Activated CD4-positive, alpha-beta T cell treated with anti-CD3 and anti-CD28 coated beads, Interleukin-2, Interleukin-6, amounts not matched to agents 100 ng/mL and 50 ng/mL, durations not matched to agents 16 hours and 8 hours (primary cell): ENCODE data around the gene POLDIP2.
A peak's percentile ranks its signal among the peaks of the same experiment; 100 is the strongest.

Source experiments
- DNase-seq: peaks from one replicate; pipeline ENCODE4 v3.0.0-alpha.2; 2020

Gene POLDIP2, protein sequence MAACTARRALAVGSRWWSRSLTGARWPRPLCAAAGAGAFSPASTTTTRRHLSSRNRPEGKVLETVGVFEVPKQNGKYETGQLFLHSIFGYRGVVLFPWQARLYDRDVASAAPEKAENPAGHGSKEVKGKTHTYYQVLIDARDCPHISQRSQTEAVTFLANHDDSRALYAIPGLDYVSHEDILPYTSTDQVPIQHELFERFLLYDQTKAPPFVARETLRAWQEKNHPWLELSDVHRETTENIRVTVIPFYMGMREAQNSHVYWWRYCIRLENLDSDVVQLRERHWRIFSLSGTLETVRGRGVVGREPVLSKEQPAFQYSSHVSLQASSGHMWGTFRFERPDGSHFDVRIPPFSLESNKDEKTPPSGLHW

DNA sequence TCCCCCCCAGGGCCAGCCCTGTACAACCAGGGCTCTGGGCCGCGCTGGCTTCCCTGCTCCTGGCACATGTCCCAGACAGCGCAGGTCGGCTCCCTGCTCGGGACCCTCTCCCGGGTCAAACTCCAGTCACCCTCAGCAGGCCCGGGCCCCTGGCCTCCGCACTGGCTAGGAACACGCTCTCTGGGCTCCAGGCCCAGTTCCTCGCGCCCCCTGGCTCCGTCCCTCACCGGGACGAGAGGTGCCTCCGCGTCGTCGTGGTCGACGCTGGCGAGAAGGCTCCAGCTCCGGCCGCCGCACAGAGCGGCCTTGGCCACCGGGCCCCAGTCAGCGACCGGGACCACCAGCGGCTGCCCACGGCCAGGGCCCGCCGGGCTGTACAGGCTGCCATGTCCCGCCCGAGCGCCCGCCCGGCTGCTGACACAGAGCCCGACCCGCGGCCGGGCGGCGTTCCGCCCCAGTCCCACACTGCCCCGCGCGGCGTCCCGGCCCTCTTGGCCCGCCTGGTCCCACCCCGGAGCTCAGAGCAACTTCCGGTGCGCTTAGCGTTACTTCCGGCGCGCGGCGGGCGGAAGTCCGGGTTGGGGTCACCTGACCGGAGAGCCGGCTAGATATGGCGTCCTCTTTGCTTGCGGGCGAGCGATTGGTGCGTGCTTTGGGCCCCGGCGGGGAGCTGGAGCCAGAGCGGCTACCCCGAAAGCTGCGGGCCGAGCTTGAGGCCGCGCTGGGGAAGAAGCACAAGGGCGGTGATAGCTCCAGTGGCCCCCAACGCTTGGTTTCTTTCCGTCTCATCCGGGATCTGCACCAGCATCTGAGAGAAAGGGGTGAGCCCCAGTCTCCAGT is at the start of gene POLDIP2:
Gene POLDIP2 (minus strand): TSS at position 467 of the 840 bp plus-strand sequence. CDS start 79 bp downstream, at position 388.
- peak; percentile 98 for DNase-seq

DNA sequence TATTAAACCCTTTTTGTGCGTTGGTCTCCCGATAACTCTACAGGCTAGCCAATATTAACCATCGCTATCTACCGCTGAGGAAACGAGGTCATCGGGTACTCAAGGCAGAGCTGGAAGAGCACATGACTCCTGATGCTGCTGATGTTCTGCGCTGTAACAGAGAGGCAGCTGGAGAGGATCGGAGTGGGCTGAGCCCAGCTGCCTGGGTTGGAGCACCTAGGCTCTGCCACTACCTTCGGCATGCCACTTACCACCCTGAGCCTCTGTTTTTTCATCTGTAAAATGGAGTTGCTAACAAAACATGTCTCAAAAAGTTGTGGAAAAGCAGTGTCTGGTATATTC is 49.1 kb upstream of the POLDIP2 start:
- DNase-seq, result no peak

DNA sequence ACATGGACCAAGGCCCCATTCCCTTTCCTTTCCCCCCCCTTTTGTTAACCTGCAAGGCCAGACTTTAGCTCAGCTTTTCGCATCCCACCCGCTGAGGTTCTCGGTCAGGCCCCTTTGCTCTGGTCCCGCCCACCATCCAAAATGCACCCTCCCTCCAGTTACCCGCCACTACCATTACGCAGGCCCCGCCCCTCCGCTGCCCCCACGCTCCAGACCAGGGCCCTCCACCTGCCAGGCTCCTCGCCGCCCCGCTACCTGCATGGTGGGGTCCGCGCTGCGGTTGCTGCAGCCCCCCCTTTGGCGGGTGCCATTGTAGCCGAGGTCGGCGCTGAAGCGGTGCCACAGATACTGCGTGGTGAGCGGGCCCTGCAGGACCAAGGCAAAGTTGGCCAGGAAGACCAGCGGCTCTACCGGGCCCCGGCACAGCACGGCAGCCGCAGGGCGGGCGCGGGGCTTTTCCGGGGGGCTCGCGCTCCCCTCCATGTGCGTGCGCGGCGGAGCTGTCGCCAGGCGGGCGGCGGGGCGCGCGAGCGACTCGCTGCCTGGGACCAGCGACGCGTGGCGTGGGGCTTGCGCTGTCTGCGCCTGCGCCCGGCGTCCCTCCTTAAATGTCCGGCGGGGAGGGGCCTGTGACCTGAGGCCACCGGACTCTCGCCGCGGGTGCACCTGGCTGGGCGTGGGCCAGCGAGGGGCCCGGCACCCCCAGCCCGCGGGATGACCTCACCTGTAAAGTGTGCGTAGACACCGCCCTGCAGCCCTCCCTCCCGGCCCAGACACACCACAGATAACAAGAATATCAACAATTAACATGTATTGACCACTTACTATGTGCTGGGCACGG is 48.5 kb upstream of the POLDIP2 start, which contains the start of gene SLC46A1:
Gene SLC46A1 (minus strand): TSS at position 581 of the 841 bp plus-strand sequence. CDS start 98 bp downstream, at position 483.
- peak; percentile 67 for DNase-seq

DNA sequence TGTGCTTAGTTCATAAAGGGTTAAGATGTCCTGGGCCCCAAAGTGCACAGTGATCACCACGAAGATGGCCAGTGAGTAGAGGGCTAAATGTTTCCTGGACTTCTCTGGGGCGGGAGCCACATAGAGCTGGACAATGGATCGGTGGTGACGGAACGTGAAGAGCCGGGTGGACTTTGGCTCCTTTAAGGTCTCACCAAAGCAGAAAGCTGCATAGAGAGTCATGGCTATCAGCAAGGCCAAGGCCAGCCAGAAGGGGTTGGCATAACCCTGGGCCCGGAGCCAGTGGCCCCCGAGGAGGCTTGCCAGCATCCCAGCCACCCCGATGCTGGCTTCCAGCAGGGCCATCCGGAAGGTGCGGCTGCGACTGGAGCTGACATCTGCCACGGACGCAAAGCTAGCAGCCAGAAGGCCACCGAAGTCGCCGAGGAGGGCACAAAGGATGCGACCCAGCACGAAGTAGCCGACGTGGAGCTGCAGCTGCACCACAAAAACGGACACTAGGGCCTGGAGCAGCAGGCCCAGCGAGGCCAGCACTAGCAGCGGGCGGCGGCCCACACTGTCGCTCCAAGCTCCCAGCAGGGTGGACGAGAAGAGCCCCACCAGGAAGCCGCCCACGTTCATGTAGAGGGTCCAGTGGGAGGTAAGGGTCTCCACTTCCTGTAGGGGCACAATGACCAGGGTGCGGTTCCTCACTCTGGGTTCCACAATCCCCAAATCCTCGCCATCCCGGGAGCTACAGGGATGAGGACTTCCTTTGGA is 47.7 kb upstream of the POLDIP2 start:
- no peak for DNase-seq

DNA sequence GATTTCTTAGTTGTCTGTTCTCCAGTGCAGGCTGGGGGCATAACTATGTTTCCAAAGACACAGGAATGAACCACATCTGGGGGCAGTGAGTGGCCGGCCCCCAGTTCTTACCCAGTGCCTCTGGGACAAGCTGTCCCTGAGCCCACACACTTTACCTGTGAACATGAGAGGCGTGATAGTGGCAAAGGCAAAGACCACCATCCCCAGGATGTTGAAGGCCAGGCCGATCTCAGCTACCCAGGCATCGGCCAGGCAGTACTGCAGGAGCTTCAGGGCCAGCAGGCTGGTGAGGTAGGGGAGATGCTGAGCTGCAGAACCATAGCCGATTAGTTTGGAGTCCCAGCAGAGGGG is 47.1 kb upstream of the POLDIP2 start:
- DNase-seq, result no peak

DNA sequence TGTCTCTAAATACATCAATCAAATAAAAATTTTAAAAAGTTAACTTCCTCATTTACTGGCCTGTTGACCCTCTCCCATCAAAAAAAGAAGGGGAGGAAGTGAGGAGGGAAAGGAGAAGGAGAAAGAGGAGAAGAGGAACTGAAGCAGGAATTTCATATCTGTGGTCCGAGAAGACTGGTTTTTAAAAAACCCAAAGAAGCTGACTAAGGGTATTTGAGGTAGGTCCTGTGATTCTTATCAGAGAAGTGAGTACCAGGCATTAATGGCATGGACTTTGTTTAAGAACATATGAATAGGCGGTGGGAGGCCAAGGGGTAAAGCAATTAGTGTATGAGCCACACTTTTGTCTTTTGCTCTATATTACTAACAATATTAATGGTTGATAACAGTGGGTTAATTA is 46.7 kb upstream of the POLDIP2 start:
- DNase-seq, result no peak

DNA sequence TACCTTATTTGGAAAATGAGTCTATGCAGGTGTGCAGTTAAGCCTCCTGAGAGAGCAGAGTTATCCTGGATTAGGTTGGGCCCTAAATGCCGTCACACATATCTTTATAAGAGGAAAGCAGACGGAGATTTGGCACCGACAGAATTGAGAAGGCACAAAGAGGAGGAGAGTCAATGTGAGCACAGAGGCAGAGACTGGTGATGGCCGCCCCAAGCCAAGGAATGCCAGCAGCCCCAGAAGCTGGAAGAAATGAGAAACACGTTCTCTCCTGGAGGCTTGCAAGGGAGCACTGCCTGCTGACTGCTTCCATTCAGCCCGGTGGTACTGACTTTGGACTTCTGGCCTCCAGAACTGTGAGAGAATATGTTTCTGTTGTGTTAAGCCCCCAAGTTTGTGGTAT is 45.5 kb upstream of the POLDIP2 start:
- no peak for DNase-seq

DNA sequence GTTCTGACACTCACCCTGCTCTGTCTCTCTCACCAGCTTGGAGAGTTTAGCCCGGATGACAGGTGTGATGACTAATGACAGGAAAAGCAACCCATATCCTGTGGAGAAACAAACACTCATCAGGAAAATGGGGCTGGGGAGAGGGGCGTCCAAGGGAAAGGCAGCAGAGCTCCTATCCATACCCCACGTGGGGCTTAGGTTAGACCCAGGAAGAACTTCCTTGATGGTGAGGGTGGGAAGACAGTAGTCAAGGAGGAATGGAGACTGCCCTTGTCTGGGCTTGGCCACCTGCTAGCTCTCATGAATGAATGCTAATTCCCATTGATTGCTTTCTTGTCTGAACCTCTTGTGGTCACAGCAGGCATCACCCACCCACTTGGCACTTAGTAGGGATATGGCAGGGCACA is 44.9 kb upstream of the POLDIP2 start:
- DNase-seq, result no peak

DNA sequence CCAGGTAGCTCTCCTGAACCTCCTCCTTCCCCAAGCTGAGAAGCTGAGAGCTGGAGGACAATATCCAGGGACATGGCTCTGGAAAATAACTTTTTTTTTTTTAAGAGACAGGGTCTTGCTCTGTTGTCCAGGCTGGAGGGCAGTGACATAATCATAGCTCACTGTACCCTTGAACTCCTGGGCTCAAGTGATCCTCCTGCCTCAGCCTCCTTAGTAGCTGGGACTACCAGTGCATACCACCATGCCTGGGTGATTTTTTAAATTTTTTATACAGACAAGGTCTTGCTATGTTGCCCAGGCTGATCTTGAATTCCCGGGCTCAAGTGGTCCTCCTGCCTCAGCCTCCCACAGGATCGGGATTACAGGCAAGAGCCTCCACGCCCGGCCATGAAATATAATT is 42.5 kb upstream of the POLDIP2 start:
- DNase-seq, result no peak

DNA sequence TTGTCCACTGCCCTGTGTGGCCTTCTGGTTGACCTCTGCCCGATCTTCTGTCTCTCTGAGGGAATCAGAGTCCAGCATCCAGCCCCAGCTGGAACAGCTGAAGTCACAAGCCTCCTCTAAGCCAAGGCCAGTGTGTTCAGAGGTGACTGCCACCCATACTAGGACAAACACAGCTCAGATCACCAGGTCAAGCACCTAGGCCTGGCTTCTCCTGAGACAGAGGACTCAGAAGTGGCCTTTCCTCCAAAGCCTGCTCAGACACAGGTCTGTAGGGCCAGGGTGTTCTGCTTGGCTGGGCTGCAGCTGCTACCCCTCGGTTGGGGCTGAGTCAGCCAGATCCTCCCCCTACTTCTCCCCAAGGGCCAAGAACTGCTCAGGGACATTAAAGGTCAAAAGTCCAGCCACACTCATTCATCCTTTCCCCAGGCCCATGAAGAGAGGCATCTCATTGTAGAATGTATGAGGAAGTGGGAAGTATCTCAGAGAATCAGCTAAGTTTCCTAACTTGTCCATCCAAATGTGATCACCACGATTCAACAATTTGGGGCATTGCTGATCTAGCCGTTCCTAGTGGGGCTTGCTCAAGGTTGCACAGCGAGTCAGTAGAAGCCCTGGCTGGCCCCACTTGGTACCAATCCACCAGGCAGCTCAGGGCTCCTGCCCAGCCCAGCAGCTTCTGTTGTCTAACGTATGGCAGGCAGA is 41.1 kb upstream of the POLDIP2 start:
- DNase-seq, result no peak

DNA sequence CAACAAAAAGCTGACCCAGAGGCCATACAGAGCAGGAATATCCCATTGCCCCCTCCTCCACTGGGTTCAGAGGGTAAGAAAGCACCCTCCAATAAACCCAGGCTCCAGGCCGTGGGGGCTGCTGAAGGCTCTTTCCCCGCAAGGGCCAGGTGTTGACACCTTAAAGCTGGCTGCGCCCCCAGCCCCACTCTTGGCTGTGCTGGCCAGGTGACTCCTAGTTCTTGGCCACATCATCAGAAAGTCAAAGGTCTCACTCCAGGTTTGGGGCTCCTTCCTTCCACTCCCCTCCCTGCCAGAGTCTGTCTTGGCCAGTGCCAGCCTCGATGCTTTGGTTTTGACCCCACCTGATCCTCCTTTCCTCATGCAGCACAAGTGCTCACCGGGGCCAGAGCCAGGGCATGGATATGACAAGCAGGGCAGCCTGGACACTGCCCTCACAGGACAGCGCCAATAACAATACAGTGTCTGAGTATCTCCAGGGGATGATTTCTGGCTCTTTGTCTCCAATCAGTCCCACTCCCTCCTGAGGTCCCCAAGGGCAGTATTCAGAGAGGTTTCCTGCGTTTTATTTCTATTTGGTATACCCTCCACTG is 40.5 kb upstream of the POLDIP2 start:
- no peak for DNase-seq

DNA sequence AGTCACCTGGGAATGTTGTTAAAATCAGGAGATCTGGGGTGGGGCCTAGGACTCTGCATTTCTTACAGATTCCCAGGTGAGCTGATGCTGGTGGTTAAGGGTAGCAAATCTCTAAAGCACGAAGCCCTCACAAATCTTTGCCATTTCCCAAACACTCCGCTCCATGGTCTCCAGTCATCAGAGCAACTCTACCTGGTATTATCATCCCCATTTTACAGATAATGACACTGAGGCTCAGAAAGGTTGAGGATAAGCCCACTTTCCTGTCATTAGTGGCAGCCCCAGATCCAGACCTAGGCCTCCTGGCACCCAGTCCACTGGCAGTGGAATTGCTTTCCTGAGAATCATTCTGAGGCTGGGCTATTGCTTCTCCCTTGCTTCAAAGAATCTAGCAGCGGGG is 39.9 kb upstream of the POLDIP2 start:
- DNase-seq, result no peak

DNA sequence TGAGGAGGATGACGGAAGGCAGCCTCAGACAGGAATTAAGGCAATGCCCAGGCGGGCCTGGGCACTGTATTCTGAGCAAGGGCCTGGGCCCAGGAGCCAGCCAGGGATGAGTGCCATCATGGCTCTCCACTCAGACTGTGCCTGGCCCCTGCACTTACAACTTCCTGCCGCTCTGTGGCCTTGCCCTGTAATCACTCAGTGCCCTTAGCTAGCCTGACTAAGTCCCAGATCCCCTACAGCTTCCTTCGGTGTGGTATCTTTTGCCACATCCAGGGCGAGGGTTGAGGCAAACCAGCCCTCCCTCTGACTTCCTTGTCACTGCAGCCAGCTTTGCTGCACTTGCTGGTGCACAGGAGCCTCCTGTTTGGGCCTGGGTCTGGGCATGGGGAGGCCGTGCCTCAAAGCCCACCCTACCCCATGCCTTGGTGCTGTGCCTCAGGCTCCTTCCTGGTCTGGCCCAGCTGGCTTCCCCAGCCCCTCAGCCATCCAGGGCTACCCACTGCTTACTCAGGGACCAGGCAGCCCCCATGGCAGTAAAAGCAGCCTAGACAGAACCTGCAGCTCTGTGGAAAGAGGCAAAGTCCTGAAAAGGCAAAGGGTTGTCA is 39.4 kb upstream of the POLDIP2 start:
- DNase-seq, result no peak

DNA sequence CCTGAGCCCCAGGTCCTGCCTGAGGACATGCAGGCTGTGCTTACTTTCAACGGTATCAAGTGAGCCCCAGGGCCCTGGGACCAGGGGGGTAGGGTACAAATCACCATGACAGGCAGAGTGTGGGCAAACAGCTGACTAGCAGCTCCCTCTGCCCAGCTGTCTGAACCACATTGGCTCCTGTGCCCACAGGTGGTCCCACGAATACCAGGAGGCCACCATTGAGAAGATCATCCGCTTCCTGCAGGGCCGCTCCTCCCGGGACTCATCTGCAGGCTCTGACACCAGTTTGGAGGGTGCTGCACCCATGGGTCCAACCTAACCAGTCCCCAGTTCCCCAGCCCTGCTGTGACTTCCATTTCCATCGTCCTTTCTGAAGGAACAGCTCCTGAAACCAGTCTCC is 38.6 kb upstream of the POLDIP2 start:
- no peak for DNase-seq

DNA sequence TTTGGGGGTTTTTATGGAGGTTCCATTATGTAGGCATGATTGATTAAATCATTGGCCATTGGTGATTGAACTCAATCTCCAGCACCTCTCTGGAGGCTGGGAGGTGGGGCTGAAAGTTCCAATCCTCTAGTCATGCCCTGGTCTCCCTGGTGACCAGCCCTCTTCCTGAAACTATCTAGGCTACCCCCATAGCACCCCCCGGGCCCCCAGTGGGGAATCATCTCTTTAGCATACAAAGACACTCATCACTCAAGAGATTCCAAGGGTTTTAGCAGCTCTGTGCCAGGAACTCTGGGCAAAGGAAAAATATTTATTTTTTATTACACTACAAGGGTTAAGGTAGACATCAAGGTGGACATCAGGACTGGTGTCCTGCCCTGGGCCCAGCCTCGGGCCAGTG is 38.1 kb upstream of the POLDIP2 start:
- DNase-seq, result no peak

DNA sequence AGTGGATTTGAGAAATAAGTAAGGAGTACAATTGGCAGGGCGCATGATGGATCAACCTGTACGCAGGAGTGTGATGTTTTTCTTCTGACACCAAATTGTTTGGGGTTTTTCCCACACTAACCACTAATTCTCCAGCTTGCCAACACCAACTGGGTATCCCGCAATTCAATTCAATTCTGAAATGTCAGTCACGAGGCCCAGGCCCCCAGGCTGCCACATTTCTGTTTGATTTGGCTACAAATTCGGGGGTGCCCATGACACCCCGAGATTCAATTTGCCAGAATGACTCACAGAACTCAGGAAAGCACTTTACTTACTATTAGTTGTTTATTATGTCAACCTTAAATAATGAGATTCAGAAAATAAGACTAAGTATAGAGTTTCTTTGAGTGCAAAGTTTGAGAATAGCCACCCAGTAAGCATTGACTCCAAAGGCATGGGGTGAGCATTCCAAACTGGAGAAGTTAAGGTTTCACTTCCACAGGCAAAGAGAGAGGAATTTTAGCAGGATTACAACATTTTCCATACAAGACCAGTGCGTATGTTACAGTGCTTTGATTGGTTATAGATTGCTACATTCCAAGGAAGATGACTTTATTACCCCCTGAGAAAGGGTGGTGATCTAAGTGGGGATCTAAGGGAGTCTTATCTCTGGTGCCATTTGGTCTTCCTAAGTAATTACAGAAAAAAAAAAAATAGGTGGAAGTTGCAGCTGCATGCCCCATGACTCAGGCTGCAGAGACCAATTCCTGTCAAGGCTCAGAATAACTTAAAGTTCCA is 37.2 kb upstream of the POLDIP2 start:
- no peak for DNase-seq

DNA sequence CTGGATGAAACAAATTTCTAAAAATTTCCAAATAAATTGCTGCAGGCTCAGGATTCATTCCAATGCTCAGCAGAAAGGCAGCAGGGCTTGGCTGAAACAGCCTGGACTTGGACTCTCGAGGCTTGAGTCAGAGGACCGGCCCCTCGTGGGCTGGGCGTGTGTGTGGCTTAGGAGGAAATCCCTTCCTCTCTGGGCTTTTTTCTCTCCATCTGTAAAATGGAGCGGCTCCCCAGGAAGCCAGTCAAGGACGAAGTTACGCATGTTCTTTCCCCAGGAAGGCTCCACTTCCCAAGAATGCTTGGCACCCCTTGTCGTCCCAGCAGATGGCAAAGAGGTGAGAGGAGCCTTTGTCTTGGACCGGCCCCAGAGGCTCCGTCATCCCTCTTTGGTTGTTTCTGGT is 35.2 kb upstream of the POLDIP2 start:
- DNase-seq, result no peak

DNA sequence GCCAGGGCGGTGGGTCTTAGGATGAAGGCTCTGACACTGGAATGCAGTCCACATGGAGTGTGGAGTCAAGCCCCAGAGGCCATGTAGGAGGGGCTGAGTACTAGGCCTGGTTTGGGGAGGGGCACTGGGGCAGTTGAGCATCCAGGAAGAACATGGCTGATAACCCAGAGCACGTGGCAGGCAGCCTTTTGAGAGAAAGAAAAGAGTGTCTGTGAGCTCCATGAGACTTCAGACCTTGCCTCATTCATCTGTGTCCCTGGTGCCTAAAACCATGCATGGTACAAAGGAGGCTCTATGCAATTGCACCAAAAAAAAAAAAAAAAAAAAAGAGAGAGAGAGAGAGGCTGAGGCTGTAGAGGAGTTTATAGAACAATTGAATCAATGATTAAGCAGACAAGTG is 34.1 kb upstream of the POLDIP2 start:
- no peak for DNase-seq

DNA sequence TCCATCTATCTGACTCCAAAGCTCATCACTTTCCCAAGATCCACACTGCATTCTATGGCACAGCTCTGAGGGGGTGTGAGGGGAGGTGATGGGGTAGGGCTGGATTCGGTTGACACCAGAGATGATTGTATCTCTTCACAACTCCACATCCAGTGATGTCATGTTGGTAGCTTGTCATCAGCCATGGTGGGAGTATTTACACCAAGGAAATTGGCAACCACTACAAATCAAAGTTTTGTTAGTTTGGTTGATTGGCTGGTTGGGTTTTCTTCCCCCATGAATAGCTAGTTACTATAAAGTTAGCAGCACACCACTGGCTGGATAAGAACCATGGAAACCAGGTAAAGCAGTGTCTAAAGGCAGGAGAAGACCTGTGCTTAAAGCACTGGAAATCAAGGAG is 33.7 kb upstream of the POLDIP2 start:
- no peak for DNase-seq

DNA sequence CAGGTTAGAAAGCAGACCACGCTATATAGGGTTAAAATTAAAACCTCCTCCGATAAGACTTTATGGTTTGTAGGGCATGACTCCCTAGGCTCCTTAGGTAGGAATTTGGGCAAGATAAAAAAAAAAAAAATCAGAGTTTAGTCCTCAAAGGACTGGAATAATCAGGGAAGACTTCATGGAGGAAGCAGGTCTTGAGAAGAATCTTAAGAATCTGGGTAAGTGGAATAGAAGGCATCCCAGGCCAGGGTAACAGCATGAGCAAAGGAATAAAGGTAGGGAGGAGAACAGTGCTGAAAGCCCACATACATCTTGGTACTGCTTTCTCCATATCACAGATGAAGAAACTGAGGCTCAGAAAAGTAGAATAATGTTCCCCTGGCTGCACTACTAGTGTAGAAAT is 33.2 kb upstream of the POLDIP2 start:
- no peak for DNase-seq
